Upper lobe of left lung (tissue), 6 donors: Measurements from ENCODE around the gene TRIM38. TPM values are rescaled to one million over a fixed set of nuclear protein-coding genes. Genes with fewer than 3 reads are reported as not detected.

Experiments used
- ATAC-seq, 2 donors: fragments of 200-7000 bp; cut with Tn5 transposase; one replicate each; pipeline ENCODE4 v1.9.1; 2022; ENCODE audit warnings: mild to moderate bottlenecking in 2 of 2, moderate library complexity in 2 of 2; ENCODE audit not compliant: low FRiP score in 2 of 2
- DNase-seq, 2 donors: peaks; one replicate each; pipeline ENCODE4 v3.0.0-alpha.2; 2019 to 2020
- H3K27ac ChIP-seq, 4 donors: fragments of 200-600 bp; sonication (generic); one replicate each; pipeline ENCODE4 v1.5.1; 2016 to 2019
- H3K27me3 ChIP-seq, 4 donors: fragments of 200-600 bp; sonication (generic); one replicate each; pipeline ENCODE4 v1.5.1; 2017 to 2019
- H3K36me3 ChIP-seq, 4 donors: fragments of 200-600 bp; sonication (generic); one replicate each; pipeline ENCODE4 v1.5.1; 2016 to 2019
- H3K4me1 ChIP-seq, 4 donors: fragments of 200-600 bp; sonication (generic); one replicate each; pipeline ENCODE4 v1.5.1; 2018 to 2019
- H3K4me3 ChIP-seq, 4 donors: fragments of 200-600 bp; sonication (generic); one replicate each; pipeline ENCODE4 v1.5.1; 2017 to 2019; ENCODE audit warnings: mild to moderate bottlenecking in 2 of 4, moderate library complexity in 1 of 4
- H3K9me3 ChIP-seq, 4 donors: fragments of 200-600 bp; sonication (generic); one replicate each; pipeline ENCODE4 v1.5.1; 2018 to 2019
- EP300 ChIP-seq, 4 donors: sonication (generic); formaldehyde crosslinking; IDR thresholded peaks; one replicate each; pipeline ENCODE4 v1.5.1; 2017; ENCODE audit warnings: antibody characterized with exemption in 4 of 4, control low read depth in 2 of 4
- POLR2A ChIP-seq, 4 donors: fragments of 450-650 bp; IDR thresholded peaks; one replicate each; pipeline ENCODE4 v1.5.1; 2016 to 2017; ENCODE audit warnings: antibody characterized with exemption in 4 of 4, mild to moderate bottlenecking in 2 of 4
- POLR2AphosphoS5 ChIP-seq, 2 donors: sonication (generic); formaldehyde crosslinking; IDR thresholded peaks; one replicate each; pipeline ENCODE4 v1.5.1; 2017; ENCODE audit warnings: antibody characterized with exemption in 2 of 2
- WGBS, 2 donors: methylation state at CpG; one replicate each; pipeline ENCODE4 v1.1.5; 2017 to 2018; 5-methylcytosine and 5-hydroxymethylcytosine counted together
- total RNA-seq, 6 donors: library from RNA; depleted of rRNA in 4 of 6; stranded (reverse); fragments of >200 nt in 4 of 6; gene quantifications; one replicate each; pipeline versions ENCODE4 v1.1.0 to v1.2.1, GENCODE V29; 2016 to 2021
- TF ChIP-seq, protein P1 (sequence below), 6 experiments: fragments of 450-650 bp in 4 of 6; fragments of 200-600 bp in 2 of 6; sonication (generic) in 2 of 6; IDR thresholded peaks; one replicate each; pipeline ENCODE4 v1.5.1; 2016 to 2019; ENCODE audit warnings: antibody characterized with exemption in 6 of 6
- donor health status: DM: no; HTN: no; CAD: no; lungs with moderate emphysema.
- donor health status: DM: no; HTN: yes; CAD: no; lungs with severe emphysema.

Gene TRIM38
- total RNA-seq, 6 donors from 2014 or later, result 9.0 to 22.0 (median 14.7) TPM

DNA sequence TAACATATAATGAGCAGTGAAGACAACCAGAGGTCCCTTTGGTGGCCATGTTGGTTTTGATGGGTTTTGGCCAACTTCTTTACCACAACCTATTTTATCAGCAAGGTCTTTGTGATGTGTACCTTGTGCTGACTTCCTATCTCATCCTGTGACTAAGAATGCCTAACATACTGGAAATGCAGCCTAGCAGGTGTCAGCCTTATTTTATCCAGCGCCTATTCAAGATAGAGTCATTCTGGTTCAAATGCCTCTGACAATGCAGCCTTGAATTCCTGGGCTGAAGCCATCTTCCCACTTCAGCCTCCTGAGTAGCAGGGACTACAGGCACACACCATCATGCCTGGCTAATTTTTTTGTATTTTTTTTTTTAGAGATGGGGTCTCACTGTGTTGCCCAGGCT is 7.8 kb upstream of the TRIM38 start:
- H3K4me3 ChIP-seq, result no peak overlapping the region
- WGBS, 2 donors, result 0% methylated on average over 1 of the region's 1 CpG; no CpG with 5 or more reads in 1 of the 2 donors

DNA sequence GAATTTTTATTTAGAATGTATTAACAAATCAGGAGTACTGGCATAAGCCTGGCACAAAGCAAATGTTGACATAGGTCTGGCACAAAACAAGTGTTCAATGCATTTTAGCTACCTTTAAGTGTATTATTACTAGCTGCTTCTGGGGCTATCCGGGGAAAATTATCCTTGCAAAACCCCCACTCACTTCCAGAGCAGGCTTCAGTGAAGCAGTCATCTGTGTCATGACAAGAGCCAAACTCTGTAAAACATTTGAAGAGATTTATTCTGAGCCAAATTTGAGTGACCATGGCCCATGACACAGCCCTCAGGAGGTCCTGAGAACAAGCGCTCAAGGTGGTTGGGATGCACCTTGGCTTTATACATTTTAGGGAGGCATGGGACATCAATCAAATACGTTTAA is 6.4 kb upstream of the TRIM38 start:
- WGBS, 2 donors, result 80 to 84% methylated on average over 3 of the region's 3 CpGs
- Histone ChIP-seq H3K4me1 (peaks cover 0 to 6% (median 3%) of the 10 kb centered on the region in 4 donors), H3K36me3 (no peaks in the 10 kb centered on the region), H3K4me3 (no peak overlapping the region), H3K27me3 (no peaks in the 10 kb centered on the region), H3K9me3 (no peaks in the 10 kb centered on the region), H3K27ac (no peak overlapping the region)
- DNase-seq (no peak), ATAC-seq (no peak)
- no peak for TF ChIP-seq POLR2AphosphoS5 (IDR thresholded peaks at IDR 0.05)

More for the DNA sequence above, 7.8 kb upstream of the TRIM38 start:
- H3K27me3 ChIP-seq, result no peaks in the 10 kb centered on the region
- no peak overlapping the region for H3K27ac ChIP-seq
- H3K36me3 ChIP-seq, result no peaks in the 10 kb centered on the region
- ATAC-seq (no peak), DNase-seq (no peak)
- H3K9me3 ChIP-seq, result no peaks in the 10 kb centered on the region
- H3K4me1 ChIP-seq, result peaks cover 0 to 6% (median 1%) of the 10 kb centered on the region in 4 donors
- TF ChIP-seq POLR2A (IDR thresholded peaks at IDR 0.05) (no peak), POLR2AphosphoS5 (IDR thresholded peaks at IDR 0.05) (no peak), EP300 (IDR thresholded peaks at IDR 0.05) (no peak)
- TF ChIP-seq, protein P1, sequence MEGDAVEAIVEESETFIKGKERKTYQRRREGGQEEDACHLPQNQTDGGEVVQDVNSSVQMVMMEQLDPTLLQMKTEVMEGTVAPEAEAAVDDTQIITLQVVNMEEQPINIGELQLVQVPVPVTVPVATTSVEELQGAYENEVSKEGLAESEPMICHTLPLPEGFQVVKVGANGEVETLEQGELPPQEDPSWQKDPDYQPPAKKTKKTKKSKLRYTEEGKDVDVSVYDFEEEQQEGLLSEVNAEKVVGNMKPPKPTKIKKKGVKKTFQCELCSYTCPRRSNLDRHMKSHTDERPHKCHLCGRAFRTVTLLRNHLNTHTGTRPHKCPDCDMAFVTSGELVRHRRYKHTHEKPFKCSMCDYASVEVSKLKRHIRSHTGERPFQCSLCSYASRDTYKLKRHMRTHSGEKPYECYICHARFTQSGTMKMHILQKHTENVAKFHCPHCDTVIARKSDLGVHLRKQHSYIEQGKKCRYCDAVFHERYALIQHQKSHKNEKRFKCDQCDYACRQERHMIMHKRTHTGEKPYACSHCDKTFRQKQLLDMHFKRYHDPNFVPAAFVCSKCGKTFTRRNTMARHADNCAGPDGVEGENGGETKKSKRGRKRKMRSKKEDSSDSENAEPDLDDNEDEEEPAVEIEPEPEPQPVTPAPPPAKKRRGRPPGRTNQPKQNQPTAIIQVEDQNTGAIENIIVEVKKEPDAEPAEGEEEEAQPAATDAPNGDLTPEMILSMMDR (IDR thresholded peaks at IDR 0.05), result no peak

DNA sequence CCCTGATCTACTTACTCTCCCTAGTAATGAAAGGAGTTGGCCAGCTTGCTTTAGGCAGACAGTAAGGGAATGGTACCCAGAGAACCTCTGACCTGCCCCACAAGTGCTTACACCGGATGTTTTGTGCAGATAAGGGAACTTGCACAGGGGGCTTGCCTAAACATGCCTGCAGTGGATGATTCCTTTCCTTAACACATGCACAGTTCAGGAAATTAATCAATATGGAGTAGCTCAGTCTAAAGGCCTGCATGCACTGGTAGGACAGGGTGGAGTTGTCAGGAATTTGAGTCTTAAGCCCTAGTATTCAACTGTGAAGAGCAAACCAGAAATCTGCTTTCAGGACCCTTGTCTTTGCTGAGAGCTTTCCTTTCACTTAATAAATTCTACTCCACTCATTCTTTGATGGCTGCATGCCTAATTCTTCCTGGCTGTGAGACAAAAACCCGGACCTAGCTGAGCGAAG is 3.9 kb upstream of the TRIM38 start:
- DNase-seq (no peak), ATAC-seq (no peak)
- Histone ChIP-seq H3K27me3 (no peaks in the 10 kb centered on the region), H3K27ac (no peak overlapping the region), H3K9me3 (no peaks in the 10 kb centered on the region), H3K4me1 (peaks cover 3 to 18% (median 11%) of the 10 kb centered on the region in 4 donors), H3K4me3 (no peak overlapping the region), H3K36me3 (no peaks in the 10 kb centered on the region)
- 68 to 74% methylated on average over 3 of the region's 3 CpGs for WGBS, 2 donors
- TF ChIP-seq, protein P1 (IDR thresholded peaks at IDR 0.05), result no peak
- no peak for TF ChIP-seq POLR2AphosphoS5 (IDR thresholded peaks at IDR 0.05)

DNA sequence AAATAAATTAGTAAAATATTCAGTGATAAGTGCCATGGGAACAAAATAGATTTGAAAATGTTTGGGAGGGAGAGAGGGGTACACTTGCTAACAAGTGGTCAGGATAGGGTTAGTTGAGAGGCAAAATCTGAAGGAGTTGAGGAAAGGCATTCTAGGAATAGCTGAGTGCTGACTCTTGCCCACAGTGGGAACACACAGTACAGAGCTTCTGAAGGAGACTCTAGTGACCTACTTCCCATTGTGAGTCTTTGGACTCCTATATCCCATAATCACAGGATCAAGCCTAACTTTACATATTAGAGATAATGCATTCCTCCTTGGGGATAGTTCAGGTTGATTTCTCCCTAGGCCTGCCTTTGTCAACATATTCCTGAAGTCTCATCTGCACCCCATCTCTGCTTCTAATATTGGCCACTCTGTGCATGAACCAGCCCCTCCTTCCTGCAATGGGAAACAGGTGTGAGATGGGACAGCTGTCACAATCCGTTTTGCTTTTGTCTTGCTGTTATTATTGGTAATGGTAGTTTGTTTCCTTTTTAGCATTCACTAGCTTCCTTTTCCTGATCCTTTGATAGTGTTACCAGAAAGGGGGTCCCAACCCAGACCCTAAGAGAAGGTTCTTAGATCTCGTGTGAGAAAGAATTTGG is 2.6 kb upstream of the TRIM38 start:
- peaks cover 0 to 4% (median under 1%) of the 10 kb centered on the region in 4 donors for H3K36me3 ChIP-seq
- H3K4me3 ChIP-seq, result no peak overlapping the region
- DNase-seq (no peak), ATAC-seq (no peak)
- H3K4me1 ChIP-seq, result peaks cover 16 to 31% (median 23%) of the 10 kb centered on the region in 4 donors
- 48 to 58% methylated on average over 2 of the region's 2 CpGs for WGBS, 2 donors
- H3K27me3 ChIP-seq, result no peaks in the 10 kb centered on the region
- peak overlapping the region in 1 of 4 donors; percentile 11 for H3K27ac ChIP-seq
- TF ChIP-seq POLR2AphosphoS5 (IDR thresholded peaks at IDR 0.05), result no peak
- H3K9me3 ChIP-seq, result no peaks in the 10 kb centered on the region

DNA sequence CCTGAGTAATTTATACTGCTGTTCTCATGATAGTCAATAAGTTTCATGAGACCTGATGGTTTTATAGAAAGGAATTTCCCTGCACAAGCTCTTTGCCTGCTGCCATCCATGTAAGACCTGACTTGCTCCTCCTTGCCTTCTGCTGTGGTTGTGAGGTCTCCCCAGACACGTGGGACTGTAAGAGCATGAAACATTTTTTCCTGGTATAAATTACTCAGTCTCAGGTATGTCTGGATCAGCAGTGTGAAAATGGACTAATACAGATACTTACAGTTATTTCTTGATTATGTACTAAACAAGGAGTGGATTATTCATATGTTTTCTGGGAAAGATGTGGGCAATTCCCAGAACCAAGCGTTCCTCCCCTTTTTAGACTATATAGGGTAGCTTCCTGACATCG is 1.9 kb upstream of the TRIM38 start:
- DNase-seq, result no peak
- H3K9me3 ChIP-seq, result no peaks in the 10 kb centered on the region
- no peak overlapping the region for H3K4me3 ChIP-seq
- peaks cover 0 to 10% (median 3%) of the 10 kb centered on the region in 4 donors for H3K36me3 ChIP-seq
- WGBS, 2 donors, result 82 to 94% methylated on average over 3 of the region's 3 CpGs
- TF ChIP-seq, protein P1 (IDR thresholded peaks at IDR 0.05), result no peak
- no peak for TF ChIP-seq POLR2AphosphoS5 (IDR thresholded peaks at IDR 0.05)
- H3K27me3 ChIP-seq, result no peaks in the 10 kb centered on the region
- no peak for ATAC-seq
- no peak overlapping the region for H3K27ac ChIP-seq
- H3K4me1 ChIP-seq, result peaks cover 23 to 38% (median 30%) of the 10 kb centered on the region in 4 donors

DNA sequence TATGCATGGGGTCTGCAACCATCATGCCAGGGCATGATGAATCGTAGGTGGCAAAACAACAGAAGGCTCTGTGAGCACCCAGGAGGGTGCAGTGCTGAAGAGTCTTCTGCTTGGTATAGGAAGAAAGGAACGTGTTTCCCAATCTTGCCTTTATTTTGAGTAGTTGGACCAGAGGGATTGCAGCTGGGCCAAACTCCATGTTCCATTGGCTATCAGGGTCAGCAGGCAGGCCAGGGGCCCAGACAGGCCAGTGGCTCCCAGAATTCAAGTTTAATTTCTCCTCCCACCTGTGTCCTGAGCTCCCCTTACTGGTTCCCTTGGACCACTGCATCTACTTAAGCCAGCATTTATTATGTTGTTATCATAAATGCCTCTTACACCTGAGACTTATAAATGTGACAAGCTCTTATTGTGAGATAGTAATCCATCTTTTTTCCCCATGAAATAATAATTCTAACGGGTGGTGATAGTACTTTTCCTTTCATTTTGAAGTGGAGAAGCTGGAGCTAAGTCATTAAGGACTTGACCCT is 918 bp upstream of the TRIM38 start:
- WGBS, 2 donors, result 70 to 71% methylated on average over 3 of the region's 3 CpGs
- DNase-seq, result no peak
- H3K4me1 ChIP-seq, result peaks cover 33 to 47% (median 40%) of the 10 kb centered on the region in 4 donors
- H3K9me3 ChIP-seq, result no peaks in the 10 kb centered on the region
- no peak for ATAC-seq
- TF ChIP-seq EP300 (IDR thresholded peaks at IDR 0.05), result no peak
- TF ChIP-seq, protein P1 (IDR thresholded peaks at IDR 0.05), result peak in 2 of 6 experiments; percentile 7 to 10
- no peak for TF ChIP-seq POLR2AphosphoS5 (IDR thresholded peaks at IDR 0.05)
- no peak for TF ChIP-seq POLR2A (IDR thresholded peaks at IDR 0.05)
- peak overlapping the region; percentile 89 to 95 (median 94) for H3K27ac ChIP-seq
- no peaks in the 10 kb centered on the region for H3K27me3 ChIP-seq
- H3K36me3 ChIP-seq, result peaks cover 0 to 18% (median 10%) of the 10 kb centered on the region in 4 donors
- peak overlapping the region in 3 of 4 donors; percentile 52 to 61 (median 53) for H3K4me3 ChIP-seq
